GM19193 (cell line): ENCODE measurements around the gene FCMR.

ENCODE experiments used
- POLR2A ChIP-seq: IDR thresholded peaks from 4 replicates; pipeline ENCODE4 v1.6.1; 2011; ENCODE audit not compliant: insufficient read depth, insufficient read length; ENCODE audit errors: extremely low read depth

FCMR gene

GRCh38 chr1:206899717-206900116, 22.0 kb downstream of the FCMR start:
- no peak for TF ChIP-seq POLR2A

GRCh38 chr1:206898915-206899431, 22.8 kb downstream of the FCMR start:
- TF ChIP-seq POLR2A = no peak

DNA sequence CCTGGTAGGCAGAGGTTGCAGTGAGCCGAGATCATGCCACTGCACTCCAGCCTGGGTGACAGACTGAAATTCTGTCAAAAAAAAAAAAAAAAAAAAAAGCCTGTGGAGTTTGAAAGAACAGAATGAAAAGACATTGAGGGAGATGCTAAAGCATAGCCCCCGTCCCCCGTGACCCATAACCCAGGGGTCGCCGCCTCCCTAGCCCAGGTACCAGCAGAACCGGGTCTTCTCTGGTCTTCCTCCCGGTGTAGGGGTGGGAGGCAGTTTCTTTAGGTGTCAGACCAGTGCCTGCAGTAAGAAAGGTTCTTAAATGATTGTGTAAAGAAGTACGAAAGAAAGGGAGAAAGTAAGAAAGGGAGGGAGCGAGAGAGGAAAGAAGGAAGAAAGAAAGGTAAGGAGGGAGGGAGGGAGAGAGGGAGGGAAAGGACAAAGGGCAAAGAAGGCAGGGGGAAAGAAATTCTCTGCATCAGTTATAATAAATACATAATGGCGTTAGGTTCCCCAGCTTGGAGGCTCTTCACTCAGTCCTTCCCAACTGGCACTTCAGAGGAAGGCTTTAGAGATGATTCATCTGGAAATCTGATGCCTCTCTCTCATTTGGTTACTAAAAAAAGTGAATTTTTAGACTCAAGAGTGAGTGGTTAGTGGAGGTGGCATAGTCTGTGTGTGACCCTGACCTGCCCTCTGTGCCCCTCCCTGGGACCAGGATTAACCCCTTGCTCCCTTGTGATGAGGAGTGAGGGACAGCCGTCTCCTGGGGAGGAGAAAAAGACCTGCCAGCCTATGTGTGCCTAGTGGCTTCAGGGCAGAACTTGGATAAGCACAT, 23.4 kb downstream of the FCMR start:
- TF ChIP-seq POLR2A = no peak

GRCh38 chr1:206897175-206897574, 24.6 kb downstream of the FCMR start, which contains the start of gene IL24:
Gene IL24 (plus strand): TSS chr1:206897443. CDS start chr1:206897833, 390 bp downstream.
- no peak for TF ChIP-seq POLR2A

DNA sequence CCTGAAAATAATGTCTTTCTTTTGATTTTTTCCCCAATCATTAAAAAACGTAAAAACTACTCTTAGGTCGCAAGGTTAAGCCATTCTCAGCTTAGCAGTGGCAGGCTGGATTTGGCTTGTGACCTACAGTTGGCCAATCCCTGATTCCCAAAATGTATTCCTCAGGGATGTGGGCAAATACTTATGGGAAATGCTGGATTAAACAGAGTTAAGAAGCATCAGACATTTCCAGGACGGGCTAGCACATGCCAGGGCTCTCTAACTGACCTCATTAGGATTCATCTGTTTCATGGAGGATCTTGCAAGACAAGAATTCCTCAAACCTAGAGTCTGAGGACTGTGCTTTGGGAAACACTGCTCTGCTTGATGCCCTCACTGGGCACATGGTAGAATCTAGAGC, 25.5 kb downstream of the FCMR start:
- TF ChIP-seq POLR2A = no peak

- TF ChIP-seq POLR2A = no peak
Measured at GRCh38 chr1:206895837-206896242, 25.9 kb downstream of the FCMR start.

DNA sequence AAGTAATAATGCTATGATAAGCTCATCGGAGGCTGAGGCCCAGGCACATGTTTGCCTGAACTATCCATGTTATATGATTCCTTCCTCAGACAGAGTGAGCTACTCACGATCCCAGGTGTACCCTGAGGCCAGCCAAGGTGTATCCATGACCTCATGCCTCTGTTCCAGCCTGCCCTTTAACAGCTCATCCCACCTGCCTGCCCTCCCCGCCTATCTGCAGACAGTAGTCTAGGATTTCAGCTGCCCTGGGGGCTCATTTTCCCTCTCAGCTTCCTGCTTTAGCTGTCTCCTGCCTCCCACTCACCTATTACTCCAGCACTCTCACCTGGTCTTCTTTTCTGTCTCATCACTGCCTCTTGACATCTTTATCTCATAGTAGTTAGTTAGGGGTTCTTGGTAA, 26.4 kb downstream of the FCMR start:
- no peak for TF ChIP-seq POLR2A

DNA sequence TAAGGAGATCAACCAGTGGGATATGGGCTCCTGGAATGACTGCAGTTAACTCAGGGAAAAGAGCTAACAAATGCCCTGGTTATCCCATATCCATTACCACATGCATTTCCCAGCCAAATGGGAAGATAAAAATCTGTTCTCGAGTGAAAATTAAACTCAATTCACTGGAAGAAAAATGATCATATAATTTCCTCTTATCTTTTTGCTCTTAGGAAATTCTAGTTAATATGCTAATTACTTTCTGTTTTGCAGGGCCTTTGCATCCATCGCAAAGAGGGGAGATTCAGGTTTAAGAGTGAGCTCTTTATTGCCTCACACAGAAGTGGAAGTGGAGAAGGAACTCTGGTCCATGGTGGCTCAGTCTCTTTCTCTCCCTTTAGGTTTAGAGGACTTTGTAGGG, 28.4 kb downstream of the FCMR start:
- no peak for TF ChIP-seq POLR2A

GRCh38 chr1:206892351-206892984, 29.3 kb downstream of the FCMR start:
- TF ChIP-seq POLR2A = no peak

DNA sequence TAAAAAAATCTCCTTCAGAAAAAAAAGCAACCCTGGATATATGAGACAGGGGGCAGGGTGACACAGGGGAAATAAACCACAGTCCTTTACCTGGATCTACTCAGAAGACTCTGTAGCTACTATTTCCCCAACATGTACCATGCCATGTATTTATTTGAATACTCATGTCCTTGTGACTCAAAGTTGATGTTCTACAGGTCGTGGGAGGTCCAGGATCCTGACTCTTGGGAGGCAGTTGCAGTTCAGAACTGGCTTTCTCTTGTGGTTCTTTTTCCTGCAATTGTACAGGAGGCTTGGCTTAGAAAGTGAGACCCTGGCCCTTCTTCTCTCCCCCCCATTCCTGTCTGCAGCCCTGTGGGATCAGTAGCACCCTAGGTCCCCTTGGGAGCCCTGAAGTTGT, 30.3 kb downstream of the FCMR start:
- no peak for TF ChIP-seq POLR2A

GRCh38 chr1:206890125-206891060, 31.3 kb downstream of the FCMR start:
- TF ChIP-seq POLR2A = no peak

DNA sequence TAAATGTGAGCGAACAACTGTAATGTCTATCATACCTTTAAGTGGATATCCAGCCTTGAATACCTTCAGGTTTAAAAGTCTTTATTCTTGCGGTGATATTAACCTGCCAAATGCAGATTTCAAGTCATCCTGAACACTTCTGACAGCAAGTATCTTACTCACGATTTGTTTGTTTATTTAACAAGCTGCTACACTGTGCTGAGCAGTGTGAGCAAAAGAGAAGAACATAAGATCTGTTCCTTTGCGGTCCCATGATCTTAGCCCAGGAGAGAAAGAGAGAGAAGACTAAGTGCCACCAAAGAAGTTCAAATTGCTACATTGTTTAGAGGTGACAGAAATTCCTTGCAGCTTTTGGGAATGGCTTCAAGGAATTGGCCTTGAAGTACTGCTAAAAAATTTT, 34.0 kb downstream of the FCMR start:
- TF ChIP-seq POLR2A = no peak

DNA sequence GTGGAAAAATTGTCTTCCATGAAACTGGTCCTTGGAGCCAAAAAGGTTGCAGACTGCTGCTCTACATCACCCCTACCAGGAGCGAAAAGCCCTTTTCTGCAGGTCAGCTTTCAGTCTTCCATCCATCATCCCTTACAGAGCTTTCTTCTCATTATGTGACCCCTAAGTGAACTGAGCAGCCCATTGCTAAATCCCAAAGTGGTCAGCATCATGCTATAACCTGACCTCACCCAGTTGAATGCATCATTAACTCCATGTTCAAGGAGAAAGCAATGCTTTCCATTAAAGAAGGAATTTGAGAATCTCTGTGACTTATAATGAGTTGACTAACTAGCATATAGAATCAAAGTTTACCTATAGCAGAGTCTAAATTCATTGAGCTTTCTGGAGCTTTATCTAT, 34.9 kb downstream of the FCMR start:
- no peak for TF ChIP-seq POLR2A

GRCh38 chr1:206885341-206886060, 36.2 kb downstream of the FCMR start:
- no peak for TF ChIP-seq POLR2A
